OCI-LY7 (cell line): ENCODE measurements around the gene DGKG. TPM values are rescaled to one million over a fixed set of nuclear protein-coding genes. Genes with fewer than 3 reads are reported as not detected.

Source experiments
- BruUV-seq: library from RNA; stranded (reverse); fragments of 400-500 nt; replicated peaks from 2 replicates; lab custom pipeline; 2021; lab: Mats Ljungman, UMichigan
- CTCF ChIA-PET: fragments of 300-600 bp; sonication (Branson Sonifier 250); formaldehyde crosslinking; loops from one replicate; lab custom pipeline; 2022; ENCODE audit warnings: antibody characterized with exemption; ENCODE audit not compliant: unreplicated experiment; lab: Charles Lee
- POLR2A ChIA-PET: fragments of 300-600 bp; sonication (Branson Sonifier 250); formaldehyde crosslinking; loops from one replicate; lab custom pipeline; 2022; ENCODE audit warnings: antibody characterized with exemption; lab: Charles Lee
- DNase-seq: peaks from one replicate; pipeline ENCODE4 v3.0.0-alpha.2; 2015; ENCODE audit warnings: low spot score
- H2AFZ ChIP-seq: fragments of 200-600 bp; sonication (generic), shearing (Covaris generic); 2 replicates; pipeline ENCODE4 v1.6.1; 2014; ENCODE audit warnings: mild to moderate bottlenecking, antibody characterized with exemption, low read length, moderate library complexity
- H3K27ac ChIP-seq: fragments of 200-600 bp; sonication (generic); 2 replicates; pipeline ENCODE4 v1.5.1; 2014; ENCODE audit warnings: mixed run types, low read depth, mild to moderate bottlenecking, moderate library complexity, low read length, inconsistent platforms; ENCODE audit not compliant: poor library complexity, severe bottlenecking
- H3K36me3 ChIP-seq: fragments of 200-600 bp; sonication (generic); 2 replicates; pipeline ENCODE4 v1.6.1; 2014; ENCODE audit warnings: mild to moderate bottlenecking, antibody characterized with exemption, low read length, moderate library complexity, mixed read lengths; ENCODE audit not compliant: insufficient read depth
- H3K4me1 ChIP-seq: fragments of 200-600 bp; sonication (generic); 2 replicates; pipeline ENCODE4 v1.5.1; 2014; ENCODE audit warnings: mild to moderate bottlenecking, low read length; ENCODE audit not compliant: insufficient read depth, poor library complexity, severe bottlenecking
- H3K4me2 ChIP-seq: fragments of 200-600 bp; sonication (generic); 2 replicates; pipeline ENCODE4 v1.6.1; 2014; ENCODE audit warnings: mild to moderate bottlenecking, low read length
- H3K4me3 ChIP-seq: fragments of 200-600 bp; sonication (generic); 2 replicates; pipeline ENCODE4 v1.5.1; 2014; ENCODE audit warnings: mild to moderate bottlenecking, low read depth, low read length; ENCODE audit not compliant: poor library complexity, severe bottlenecking
- H3K79me2 ChIP-seq: fragments of 200-600 bp; sonication (generic); 2 replicates; pipeline ENCODE4 v1.6.1; 2016; ENCODE audit warnings: low read depth, mild to moderate bottlenecking, low read length, moderate library complexity, mixed read lengths; ENCODE audit not compliant: insufficient read depth
- H3K9me2 ChIP-seq: fragments of 200-600 bp; sonication (generic); 2 replicates; pipeline ENCODE4 v1.6.1; 2016; ENCODE audit warnings: mild to moderate bottlenecking, low read length, mixed read lengths; ENCODE audit not compliant: insufficient read depth
- H3K9me3 ChIP-seq: fragments of 200-600 bp; sonication (generic); 2 replicates; pipeline ENCODE4 v1.6.1; 2014; ENCODE audit warnings: mild to moderate bottlenecking, mixed run types, low read length, mixed read lengths
- H4K20me1 ChIP-seq: fragments of 200-600 bp; sonication (generic); 2 replicates; pipeline ENCODE4 v1.6.1; 2014; ENCODE audit warnings: mild to moderate bottlenecking, antibody characterized with exemption, low read length, moderate library complexity, mixed read lengths; ENCODE audit not compliant: insufficient read depth
- CTCF ChIP-seq: fragments of 200-600 bp; sonication (generic); conservative IDR thresholded peaks from 2 replicates; pipeline ENCODE4 v1.5.1; 2014; ENCODE audit warnings: mild to moderate bottlenecking, antibody characterized with exemption, low read length, moderate library complexity, mixed read lengths
- EZH2phosphoT487 ChIP-seq: fragments of 200-600 bp; sonication (generic); IDR thresholded peaks from 2 replicates; pipeline ENCODE4 v1.6.1; 2018; ENCODE audit warnings: low read depth, borderline replicate concordance, mild to moderate bottlenecking, mixed run types, antibody characterized with exemption, low read length, moderate library complexity, mixed read lengths
- intact Hi-C: fragments of 100-400 bp; cut with micrococcal nuclease; formaldehyde crosslinking; loops from one replicate; pipeline ENCODE4 v1.10.0; 2022; ENCODE audit not compliant: unreplicated experiment
- total RNA-seq, 2 experiments: library from RNA; depleted of rRNA in 1 of 2; stranded (reverse); fragments of >200 nt in 1 of 2; shearing (Covaris generic) in 1 of 2; gene quantifications; 2 replicates each; pipeline ENCODE4 v1.2.3, GENCODE V29; 2014 to 2022

Gene DGKG
- total RNA-seq, 2 experiments from 2014 or later: 0.06 TPM; not detected in 1

- CTCF ChIA-PET: no interaction called here
- no peaks in the 10 kb centered on the region for H3K9me3 ChIP-seq
- no peak for TF ChIP-seq EZH2phosphoT487
- TF ChIP-seq CTCF: no peak
- H3K4me3 ChIP-seq: no peak overlapping the region
- H3K36me3 ChIP-seq: no peaks in the 10 kb centered on the region
- H3K9me2 ChIP-seq: no peaks in the 10 kb centered on the region
- no TSS peak for BruUV-seq
- no peak overlapping the region for H3K27ac ChIP-seq
- no peaks in the 10 kb centered on the region for H3K4me1 ChIP-seq
- H2AFZ ChIP-seq: no peak overlapping the region
- no peaks in the 10 kb centered on the region for H4K20me1 ChIP-seq
- intact Hi-C loops: no loop called here
- no peak for DNase-seq
- H3K79me2 ChIP-seq: no peaks in the 10 kb centered on the region
- POLR2A ChIA-PET: no interaction called here
- H3K4me2 ChIP-seq: no peak overlapping the region
These were observed 71.2 kb downstream of the DGKG start for GRCh38 chr3:186290796-186291195.

GRCh38 chr3:186287711-186288110, 74.3 kb downstream of the DGKG start:
- DNase-seq: no peak
- ChIA-PET POLR2A (no interaction called here), CTCF (no interaction called here)
- Histone ChIP-seq H3K9me2 (no peaks in the 10 kb centered on the region), H3K4me3 (no peak overlapping the region), H3K4me1 (no peaks in the 10 kb centered on the region), H3K79me2 (no peaks in the 10 kb centered on the region), H3K27ac (no peak overlapping the region), H2AFZ (no peak overlapping the region), H3K4me2 (no peak overlapping the region), H4K20me1 (no peaks in the 10 kb centered on the region), H3K9me3 (no peaks in the 10 kb centered on the region), H3K36me3 (no peaks in the 10 kb centered on the region)
- TF ChIP-seq EZH2phosphoT487: no peak
- TF ChIP-seq CTCF: no peak
- intact Hi-C loops: no loop called here
- no TSS peak for BruUV-seq

DNA sequence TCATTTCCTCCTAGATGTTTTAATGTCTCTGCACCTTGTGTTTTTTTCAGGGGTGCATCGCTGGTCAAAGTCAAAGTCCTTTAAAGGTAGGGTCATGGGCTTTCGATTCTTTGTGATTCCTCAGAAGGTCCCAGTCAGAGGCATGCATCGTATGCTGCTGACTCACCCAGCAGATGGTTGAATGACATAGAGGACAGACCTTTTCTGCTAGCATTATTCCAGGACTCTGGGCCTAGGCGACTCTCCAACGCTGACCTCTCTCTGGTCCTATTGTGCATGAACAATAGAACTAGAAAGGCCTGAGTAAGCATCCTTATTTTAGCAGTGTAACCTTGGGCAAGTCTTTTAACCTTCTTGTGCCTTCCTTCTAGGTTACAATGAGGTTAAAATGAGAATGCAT, 75.9 kb downstream of the DGKG start:
- Histone ChIP-seq H3K79me2 (no peaks in the 10 kb centered on the region), H3K36me3 (no peaks in the 10 kb centered on the region), H3K27ac (no peak overlapping the region), H4K20me1 (no peaks in the 10 kb centered on the region), H3K4me2 (no peak overlapping the region), H3K9me2 (no peaks in the 10 kb centered on the region), H3K4me3 (no peak overlapping the region), H3K4me1 (no peaks in the 10 kb centered on the region), H2AFZ (no peak overlapping the region), H3K9me3 (no peaks in the 10 kb centered on the region)
- BruUV-seq: no TSS peak
- ChIA-PET CTCF (no interaction called here), POLR2A (no interaction called here)
- TF ChIP-seq CTCF (no peak), EZH2phosphoT487 (no peak)
- no peak for DNase-seq
- intact Hi-C loops: no loop called here
